Measurements from ENCODE around the gene MAP1A.

The MAP1A gene

DNA sequence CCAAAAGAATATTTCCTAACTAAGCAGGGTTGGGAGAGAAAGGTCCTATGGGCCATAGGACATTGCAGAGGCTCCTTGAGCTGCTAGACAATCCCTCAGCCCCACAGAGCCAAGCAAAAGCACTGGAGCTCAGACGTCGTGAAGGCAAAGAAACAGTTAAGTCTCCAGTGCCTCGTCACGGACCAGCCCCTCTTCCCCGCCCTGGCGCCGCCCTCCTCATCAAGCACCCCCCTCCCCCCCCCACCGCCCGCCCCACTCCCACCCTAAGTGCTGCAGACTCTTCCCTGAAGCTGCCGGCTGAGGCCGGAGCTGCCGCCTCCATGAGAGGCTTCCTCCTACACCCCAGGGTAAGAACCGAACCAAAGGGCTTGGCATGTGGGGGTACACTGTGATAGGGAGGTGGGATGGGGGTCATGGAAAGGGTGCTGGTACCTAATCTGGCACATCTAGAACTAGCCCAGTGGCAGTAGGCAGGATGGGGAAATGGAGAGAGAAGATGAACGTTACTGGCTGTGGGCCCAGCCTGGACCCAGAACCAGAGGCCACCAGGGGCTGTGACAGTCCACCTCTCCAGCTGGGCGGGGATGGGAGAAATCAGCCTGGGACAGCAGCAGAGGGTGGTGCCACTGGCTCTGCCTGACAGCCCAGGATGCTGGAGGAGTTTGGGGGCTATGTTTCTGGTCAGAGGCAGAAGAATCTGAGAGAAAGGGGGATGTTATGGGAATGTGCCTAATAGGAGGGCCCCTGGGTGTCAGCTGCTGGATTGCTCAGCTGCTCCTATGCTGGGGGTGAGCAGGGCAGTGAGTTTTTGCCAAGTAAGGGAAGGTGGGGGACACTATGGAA lies at the start of gene MAP1A:
Gene MAP1A (plus strand): TSS at position 255 of the 843 bp plus-strand sequence. CDS start 3,866 bp downstream, outside the sequence.
- H3K27ac ChIP-seq, result no peak within 1 kb of the TSS
- no peak for TF ChIP-seq ZFX (IDR thresholded peaks at IDR 0.05; ENCODE audit: borderline replicate concordance)
- TF ChIP-seq, protein P1, sequence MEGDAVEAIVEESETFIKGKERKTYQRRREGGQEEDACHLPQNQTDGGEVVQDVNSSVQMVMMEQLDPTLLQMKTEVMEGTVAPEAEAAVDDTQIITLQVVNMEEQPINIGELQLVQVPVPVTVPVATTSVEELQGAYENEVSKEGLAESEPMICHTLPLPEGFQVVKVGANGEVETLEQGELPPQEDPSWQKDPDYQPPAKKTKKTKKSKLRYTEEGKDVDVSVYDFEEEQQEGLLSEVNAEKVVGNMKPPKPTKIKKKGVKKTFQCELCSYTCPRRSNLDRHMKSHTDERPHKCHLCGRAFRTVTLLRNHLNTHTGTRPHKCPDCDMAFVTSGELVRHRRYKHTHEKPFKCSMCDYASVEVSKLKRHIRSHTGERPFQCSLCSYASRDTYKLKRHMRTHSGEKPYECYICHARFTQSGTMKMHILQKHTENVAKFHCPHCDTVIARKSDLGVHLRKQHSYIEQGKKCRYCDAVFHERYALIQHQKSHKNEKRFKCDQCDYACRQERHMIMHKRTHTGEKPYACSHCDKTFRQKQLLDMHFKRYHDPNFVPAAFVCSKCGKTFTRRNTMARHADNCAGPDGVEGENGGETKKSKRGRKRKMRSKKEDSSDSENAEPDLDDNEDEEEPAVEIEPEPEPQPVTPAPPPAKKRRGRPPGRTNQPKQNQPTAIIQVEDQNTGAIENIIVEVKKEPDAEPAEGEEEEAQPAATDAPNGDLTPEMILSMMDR (IDR thresholded peaks at IDR 0.05), result no peak

DNA sequence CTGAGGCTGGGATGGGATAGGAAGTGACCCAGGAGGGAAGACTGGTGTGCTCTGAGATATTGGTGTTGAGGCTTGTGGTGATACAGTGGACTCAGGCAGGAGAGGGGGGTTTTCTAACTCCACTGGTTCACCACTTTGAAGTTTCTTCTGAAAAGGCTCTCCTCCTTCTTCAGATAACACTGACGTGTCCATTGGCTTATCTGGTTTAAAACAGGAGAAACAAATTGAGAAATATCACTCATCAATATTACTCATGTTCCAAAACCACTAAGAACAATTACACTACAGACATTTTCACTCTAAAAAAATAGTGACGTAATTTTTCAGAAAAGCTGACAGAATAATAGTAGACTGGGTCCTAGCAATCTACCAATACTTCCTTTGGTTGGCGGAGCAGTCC lies 47.5 kb upstream of the MAP1A start:
- no peak overlapping the region for H3K27ac ChIP-seq

DNA sequence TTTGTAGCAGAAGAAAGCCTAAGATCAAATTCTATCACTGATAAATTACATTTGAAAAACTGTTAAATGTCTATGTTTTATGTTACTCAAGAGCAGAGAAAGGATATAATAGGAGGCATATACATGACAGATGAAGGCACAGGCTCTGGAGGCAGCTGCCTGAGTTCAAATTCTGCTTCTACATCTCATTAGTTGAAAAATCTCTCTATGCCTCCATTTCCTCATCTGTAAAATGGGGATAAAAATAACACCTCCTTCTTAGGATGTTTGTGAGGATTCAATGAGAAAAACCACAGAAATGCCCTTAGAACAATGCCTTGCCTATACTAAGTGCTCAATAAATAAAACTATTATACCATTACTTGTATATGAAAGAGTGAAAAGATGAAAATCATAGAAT lies 45.4 kb upstream of the MAP1A start:
- TF ChIP-seq, protein P1 (IDR thresholded peaks at IDR 0.05), result no peak
- no peak for TF ChIP-seq ZFX (IDR thresholded peaks at IDR 0.05; ENCODE audit: borderline replicate concordance)
- H3K27ac ChIP-seq, result no peak overlapping the region

More for the DNA sequence above, 47.5 kb upstream of the MAP1A start:
- TF ChIP-seq ZFX (IDR thresholded peaks at IDR 0.05; ENCODE audit: borderline replicate concordance), result no peak
- TF ChIP-seq, protein P1 (IDR thresholded peaks at IDR 0.05), result no peak

DNA sequence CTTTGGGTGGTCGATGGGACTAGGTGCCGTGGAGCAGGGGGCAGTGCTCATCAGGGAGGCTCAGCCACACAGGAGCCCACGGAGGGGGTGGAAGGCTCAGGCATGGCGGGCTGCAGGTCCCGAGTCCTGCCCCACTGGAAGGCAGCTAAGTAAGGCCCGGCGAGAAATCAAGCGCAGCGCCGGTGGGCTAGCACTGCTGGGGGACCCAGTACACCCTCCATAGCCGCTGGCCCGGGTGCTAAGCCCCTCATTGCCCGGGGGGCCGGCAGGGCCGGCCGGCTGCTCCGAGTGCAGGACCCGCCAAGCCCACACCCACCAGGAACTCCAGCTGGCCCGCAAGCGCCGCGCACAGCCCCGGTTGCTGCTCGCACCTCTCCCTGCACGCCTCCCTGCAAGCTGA lies 43.5 kb upstream of the MAP1A start:
- no peak overlapping the region for H3K27ac ChIP-seq
- TF ChIP-seq, protein P1 (IDR thresholded peaks at IDR 0.05), result no peak
- no peak for TF ChIP-seq ZFX (IDR thresholded peaks at IDR 0.05; ENCODE audit: borderline replicate concordance)

DNA sequence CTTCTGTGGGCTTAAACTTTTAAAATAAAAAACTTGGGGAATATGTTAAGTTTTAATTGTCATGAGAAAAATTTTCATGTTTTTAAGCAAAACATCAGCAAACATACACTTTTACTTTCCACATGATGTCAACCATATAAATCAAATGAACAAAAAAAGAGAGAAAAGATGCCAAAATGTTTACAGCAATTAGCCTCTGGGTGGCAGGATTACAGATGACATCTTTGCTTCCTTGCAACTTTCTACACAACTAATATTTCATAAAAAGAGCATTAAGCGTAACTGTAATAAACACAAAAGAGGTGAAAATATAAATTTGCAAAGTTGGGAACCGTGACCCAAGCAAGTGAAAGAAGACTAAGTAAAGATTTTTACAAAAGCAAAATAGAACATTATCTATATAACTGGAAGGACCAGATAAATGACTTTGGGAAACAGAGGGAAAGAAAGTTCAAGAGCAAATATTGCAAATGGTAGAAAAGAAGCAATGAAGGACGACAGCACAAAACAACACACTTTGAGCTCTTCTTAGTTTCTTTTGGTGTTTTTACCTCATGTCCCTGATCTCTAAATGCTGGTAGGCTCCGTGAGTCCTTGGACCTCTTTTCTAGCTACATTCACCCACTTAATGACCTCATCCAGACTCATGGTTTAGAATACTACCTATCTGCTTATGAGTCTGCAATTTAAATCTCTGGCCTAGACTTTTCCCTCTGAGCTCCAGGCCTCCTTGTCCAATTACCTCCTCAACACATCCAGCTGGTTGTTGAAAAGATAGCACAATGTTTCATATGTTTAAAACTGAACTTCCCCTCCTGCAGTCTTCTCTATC lies 33.9 kb upstream of the MAP1A start:
- TF ChIP-seq, protein P1 (IDR thresholded peaks at IDR 0.05), result peak; percentile 35
- no peak for TF ChIP-seq ZFX (IDR thresholded peaks at IDR 0.05; ENCODE audit: borderline replicate concordance)
- H3K27ac ChIP-seq, result no peak overlapping the region; the same call in 1 of the 2 replicates

DNA sequence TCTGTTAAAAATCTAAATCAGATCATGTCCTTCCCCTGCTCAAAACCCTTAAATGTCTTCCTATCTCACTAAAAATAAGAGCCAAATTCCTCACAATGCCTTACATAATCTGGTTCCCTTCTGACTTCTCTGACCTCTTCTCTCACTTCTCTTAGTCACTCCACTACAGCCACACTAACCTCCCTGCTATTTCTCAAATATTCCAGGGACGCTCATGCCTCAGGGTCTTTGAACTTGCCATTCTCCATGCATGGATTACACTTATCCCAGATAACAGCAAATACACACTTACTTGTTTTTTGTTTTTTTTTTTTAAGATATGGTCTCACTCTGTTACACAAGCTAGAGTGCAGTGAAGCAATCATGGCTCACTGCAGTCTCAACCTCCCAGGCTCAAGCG lies 33.0 kb upstream of the MAP1A start:
- H3K27ac ChIP-seq, result no peak overlapping the region
- TF ChIP-seq ZFX (IDR thresholded peaks at IDR 0.05; ENCODE audit: borderline replicate concordance), result no peak
- TF ChIP-seq, protein P1 (IDR thresholded peaks at IDR 0.05), result no peak
